GM12801 (cell line): ENCODE results near the gene KAZN.

Experiments used
- TF ChIP-seq, protein P1 (sequence below): IDR thresholded peaks from one replicate; pipeline ENCODE4 v1.5.1; 2011; ENCODE audit warnings: control low read depth; ENCODE audit not compliant: insufficient read length; ENCODE audit errors: extremely low read depth

KAZN gene

DNA sequence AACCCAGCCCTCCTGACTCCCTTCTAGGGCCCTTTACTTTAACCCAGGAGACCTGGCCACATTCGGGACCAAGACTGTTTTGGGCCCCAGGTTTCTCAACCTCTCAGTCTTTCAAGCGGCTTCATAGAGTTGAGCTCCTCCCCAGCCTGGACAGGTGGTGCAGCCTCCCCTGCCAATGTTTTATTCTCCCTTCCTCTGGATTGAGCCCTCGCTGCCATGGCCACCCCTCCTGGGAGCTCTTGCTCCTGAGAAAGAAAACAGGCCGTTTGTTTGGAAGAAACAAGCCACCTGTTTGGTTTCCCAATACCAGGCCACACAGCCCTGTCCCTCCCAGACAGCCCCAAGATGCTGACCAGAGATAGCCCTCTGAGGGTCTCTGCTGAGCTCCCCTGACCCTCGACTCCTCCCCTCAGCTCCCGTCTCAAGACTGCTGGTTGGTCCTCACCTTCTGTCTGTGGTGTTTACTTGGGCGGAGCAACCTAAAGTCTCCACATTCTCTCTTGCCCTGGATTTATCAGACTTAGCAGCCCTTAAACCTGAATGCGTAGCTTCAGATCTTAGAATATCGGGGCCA, 558.4 kb downstream of the KAZN start:
- TF ChIP-seq, protein P1, sequence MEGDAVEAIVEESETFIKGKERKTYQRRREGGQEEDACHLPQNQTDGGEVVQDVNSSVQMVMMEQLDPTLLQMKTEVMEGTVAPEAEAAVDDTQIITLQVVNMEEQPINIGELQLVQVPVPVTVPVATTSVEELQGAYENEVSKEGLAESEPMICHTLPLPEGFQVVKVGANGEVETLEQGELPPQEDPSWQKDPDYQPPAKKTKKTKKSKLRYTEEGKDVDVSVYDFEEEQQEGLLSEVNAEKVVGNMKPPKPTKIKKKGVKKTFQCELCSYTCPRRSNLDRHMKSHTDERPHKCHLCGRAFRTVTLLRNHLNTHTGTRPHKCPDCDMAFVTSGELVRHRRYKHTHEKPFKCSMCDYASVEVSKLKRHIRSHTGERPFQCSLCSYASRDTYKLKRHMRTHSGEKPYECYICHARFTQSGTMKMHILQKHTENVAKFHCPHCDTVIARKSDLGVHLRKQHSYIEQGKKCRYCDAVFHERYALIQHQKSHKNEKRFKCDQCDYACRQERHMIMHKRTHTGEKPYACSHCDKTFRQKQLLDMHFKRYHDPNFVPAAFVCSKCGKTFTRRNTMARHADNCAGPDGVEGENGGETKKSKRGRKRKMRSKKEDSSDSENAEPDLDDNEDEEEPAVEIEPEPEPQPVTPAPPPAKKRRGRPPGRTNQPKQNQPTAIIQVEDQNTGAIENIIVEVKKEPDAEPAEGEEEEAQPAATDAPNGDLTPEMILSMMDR: no peak

DNA sequence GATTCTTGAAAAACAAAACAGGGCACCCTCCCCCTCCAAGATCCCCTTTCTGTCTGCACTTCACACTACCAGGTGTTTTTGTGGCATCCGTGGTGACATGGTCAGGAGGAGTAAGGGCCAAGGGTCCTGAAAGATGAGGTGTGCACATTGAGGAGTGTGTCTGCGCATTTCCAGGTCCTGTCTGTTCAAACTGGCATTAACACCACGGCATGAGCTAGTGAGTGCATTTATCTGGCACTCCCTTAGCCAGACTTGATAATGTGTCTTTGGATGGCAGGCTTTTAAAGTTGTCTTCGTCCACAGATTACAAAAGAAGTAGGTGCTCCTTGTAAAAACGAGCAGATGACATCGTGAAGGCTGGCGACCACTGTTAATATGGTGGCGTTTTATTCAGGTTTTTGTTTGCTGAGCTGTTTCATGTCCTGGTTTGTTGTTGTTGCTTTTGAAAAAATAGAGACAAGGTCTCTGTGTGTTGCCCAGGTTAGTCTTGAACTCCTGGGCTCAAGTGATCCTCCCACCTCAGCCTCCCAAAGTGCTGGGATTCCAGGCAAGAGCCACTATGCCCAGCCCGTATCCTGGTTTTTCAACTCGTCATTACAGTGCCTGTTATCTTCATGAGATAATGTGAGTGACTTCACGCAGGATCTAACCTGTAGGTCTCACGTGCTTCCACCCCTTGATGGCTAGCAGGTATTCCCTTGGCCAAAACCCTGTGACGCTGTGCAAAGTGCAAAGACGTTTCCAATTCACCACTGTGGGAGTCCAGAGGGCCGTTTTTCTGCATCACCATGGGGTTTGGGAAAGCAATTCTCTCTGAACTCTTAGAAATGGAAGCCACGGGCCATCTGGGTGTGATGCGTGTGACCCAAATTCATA, 559.3 kb downstream of the KAZN start:
- TF ChIP-seq, protein P1: no peak

DNA sequence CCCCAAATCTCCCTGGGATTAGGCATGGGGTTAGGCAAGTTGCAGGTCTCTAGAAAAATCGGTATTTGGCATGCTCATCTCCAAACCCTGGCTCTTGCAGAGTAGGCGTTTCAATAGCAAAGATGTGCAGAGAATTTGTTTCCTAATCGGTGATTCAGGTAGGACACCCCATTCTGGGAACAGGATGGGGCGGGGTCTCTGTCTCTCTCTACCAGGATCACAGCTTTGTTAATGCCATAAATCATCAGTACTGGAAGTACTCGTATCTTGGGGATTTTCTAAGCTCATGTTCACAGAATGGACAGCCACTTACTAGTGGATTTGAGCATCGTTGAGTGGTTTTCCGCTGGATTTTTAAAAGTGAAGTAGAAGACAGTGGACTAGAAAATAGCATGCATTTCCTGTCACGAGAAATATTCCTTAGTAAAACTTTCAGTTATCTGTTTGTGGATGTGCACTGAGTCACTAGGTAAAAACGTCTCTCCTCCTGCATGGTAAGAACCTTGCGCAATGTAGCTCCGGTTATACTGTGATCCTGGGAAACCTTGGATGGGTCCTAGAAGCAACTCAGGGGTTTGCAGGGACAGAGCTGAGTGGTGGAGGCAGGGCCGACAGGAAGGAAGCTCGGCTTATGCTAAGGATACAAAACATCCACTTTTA, 560.2 kb downstream of the KAZN start:
- TF ChIP-seq, protein P1: no peak

DNA sequence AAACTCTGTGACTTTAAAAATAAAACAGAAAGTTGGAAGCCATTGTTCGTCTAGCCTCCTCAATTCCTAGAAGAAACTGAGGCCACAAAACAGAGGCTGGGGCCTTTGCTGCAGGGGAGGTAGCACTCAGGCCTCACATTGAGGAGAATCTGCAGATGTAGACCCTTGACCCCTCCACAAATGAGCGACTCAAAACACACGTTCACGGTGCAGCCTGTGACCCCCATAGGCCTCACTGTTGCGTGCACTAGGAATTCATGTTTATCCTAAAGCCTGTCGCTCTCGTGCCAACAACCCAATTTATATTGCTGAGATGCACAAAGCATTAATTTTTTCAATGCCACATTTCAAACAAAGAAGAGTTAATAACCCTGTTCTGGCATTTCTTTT, 560.7 kb downstream of the KAZN start:
- TF ChIP-seq, protein P1: no peak

DNA sequence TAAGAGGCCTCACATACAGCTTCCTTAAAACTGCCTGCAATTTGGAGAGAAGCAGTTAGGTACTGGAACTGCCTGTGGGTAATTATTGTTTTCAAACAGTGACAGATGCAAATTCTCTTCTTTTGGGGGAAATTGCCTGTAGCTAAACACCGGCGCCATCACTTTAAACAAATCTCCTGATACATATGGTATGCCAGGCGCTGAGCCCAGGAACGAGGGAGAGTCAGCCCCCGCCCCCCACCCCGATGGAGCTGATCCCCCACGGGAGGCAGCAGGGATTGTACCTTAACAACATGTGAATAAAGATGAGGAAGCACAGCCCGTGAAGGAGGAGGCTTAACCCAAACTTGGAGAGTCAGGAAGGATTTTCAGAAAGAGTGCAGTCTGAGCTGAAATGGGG, 562.1 kb downstream of the KAZN start:
- TF ChIP-seq, protein P1: no peak

DNA sequence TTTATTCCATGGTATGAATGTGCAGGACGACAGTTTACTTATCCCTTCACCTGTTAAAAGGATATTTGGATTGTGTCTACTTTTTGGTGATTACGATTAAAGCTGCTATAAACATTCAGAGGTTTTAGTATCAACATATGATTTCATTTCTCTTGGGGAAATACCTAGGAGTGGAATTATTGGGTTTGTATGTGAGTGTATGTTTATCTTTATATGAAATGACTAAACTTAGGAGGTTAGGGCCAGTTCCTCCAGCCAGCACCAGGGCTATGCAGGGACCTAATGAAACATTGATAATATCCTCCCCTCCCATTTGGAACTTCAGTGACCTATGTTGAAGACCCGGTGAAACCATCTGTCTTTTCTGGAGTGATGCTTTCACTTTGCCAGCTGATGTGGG, 568.9 kb downstream of the KAZN start:
- TF ChIP-seq, protein P1: no peak
